GM19463 (cell line): ENCODE data around the gene UBA6.
"Not testable (repeated sequence)": the region's sequence is repeated elsewhere in the genome, so short reads cannot be mapped to it uniquely, and the experiment has no call there.

Experiments used
- ATAC-seq: cut with Tn5 transposase; IDR thresholded peaks from one replicate; pipeline ENCODE4 v1.9.1; 2021; ENCODE audit warnings: mild to moderate bottlenecking, moderate library complexity; ENCODE audit not compliant: unreplicated experiment

UBA6 gene

GRCh38 chr4:67674098-67674497 is 26.9 kb downstream of the UBA6 start:
- ATAC-seq: no peak

GRCh38 chr4:67668315-67668714 is 32.6 kb downstream of the UBA6 start:
- ATAC-seq: no peak

DNA sequence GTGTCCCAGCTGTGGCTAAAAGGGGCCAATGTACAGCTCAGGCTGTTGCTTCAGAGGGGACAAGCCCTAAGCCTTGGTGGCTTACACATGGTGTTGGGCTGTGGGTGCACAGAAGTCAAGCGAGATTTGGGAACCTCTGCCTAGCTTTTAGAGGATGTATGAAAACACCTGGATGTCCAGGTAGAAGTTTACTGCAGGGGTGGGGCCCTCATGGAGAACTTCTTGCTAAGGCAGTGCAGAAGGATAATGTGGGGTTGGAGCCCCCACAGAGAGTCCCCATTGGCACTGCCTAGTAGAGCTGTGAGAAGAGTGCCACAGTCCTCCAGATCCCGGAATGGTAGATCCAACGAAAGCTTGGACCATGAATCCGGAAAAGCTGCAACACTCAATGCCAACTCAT is 40.5 kb downstream of the UBA6 start:
- no peak for ATAC-seq

- no peak for ATAC-seq
Measured at GRCh38 chr4:67659065-67659464, 41.9 kb downstream of the UBA6 start.

DNA sequence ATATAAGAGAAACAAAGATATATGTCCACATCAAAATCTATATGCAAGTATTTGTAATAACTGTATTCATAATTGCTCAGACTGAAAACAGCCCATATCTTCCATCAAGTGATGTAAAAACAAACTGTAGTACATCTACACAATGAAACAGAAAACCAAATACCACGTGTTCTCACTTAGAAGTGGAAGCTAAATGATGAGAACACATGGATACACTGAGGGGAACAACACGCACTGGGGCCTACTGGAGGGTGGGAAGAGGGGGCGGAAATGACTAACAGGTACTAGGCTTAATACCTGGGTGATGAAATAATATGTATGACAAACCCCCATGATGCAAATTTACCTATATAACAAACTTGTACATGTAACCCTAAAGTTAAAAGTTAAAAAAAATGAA is 42.7 kb downstream of the UBA6 start:
- ATAC-seq: no peak

DNA sequence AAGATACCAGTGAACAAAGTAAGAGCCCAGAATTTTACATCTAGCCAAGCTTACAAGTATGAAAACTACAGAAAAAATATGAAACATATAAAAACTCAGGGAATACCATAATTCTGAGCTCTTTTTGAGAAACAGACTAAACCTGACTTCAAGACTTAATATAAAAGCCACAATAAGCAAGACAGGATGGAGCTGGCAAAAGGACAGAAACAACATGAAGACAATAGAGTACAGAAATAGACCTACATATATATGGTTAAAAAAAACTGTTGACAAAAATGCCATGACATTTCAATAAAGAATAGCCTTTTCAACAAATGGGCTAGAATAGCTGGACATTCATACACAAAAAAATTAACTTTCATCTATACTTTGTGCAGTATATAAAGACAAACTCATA is 49.4 kb downstream of the UBA6 start:
- ATAC-seq: no peak

GRCh38 chr4:67638136-67638535 is 62.8 kb downstream of the UBA6 start:
- ATAC-seq: no peak

DNA sequence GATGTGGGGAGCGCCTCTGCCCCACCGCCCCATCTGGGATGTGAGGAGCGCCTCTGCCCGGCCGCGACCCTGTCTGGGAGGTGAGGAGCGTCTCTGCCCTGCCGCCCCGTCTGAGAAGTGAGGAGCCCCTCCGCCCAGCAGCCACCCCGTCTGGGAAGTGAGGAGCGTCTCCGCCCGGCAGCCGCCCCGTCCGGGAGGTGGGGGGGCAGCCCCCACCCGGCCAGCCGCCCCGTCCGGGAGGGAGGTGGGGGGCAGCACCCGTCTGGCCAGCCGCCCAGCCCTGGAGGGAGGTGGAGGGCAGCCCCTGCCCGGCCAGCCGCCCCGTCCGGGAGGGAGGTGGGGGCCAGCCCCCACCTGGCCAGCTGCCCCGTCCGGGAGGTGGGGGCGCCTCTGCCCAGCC is 64.0 kb downstream of the UBA6 start:
- ATAC-seq: not testable (repeated sequence)

GRCh38 chr4:67635331-67635730 is 65.6 kb downstream of the UBA6 start:
- ATAC-seq: no peak

- no peak for ATAC-seq
Measured at GRCh38 chr4:67634741-67635140, 66.2 kb downstream of the UBA6 start.

DNA sequence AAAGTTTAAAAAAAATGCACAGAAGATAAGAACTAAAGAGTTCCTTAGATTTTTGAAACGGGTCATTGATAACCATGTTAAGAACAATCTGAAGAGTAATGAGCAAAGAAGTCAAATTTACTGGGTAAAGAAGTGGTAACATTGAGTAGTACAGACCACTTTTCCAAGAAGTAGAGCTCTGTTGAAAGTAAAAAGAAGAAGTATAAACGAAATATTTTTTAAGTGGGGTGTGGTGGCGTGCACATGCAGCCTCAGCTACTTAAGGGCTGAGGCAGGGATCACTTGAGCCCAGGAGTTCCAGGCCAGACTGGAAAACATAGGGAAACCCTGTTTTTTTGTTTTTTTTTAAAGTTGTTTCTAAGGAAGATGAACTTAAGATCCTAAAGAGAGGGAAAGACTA is 68.5 kb downstream of the UBA6 start:
- no peak for ATAC-seq

DNA sequence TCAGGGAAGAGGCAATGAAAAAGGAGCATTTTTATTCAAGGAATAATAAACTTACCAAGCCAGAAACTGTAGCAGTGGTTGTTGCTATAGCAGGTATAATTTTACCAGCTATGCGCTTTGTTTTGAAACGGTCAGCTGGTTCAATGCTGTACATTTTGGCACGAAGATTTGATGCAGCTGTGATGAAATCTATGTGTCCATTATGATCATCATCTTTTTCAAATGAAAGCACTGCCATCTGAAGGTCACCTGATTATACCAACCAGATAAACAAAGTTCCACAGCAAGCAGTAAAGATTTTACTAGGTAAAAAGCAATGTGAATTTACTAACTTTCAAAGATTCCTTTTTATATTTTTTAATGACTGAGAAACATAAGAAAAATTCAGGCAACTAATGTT is 76.0 kb downstream of the UBA6 start:
- no peak for ATAC-seq

- no peak for ATAC-seq
Measured at GRCh38 chr4:67616478-67616877, 84.5 kb downstream of the UBA6 start.

GRCh38 chr4:67615119-67615518 is 85.8 kb downstream of the UBA6 start:
- no peak for ATAC-seq

DNA sequence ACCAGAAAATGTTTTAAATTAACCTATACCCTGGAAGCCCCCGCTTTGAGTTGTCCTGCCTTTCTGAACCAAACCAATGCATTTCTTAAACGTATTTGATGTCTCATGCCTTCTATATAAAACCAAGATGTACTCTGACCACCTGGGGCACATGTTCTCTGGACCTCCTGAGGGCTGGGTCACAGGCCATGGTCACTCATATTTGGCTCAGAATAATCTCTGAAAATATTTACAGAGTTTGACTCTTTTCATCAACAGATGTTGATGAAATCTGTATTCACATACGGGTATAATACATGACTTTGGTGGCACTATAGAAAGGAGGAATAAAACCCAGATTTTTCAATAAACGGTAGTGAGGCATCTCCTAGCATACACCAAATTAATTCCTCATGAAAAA is 86.8 kb downstream of the UBA6 start:
- no peak for ATAC-seq

DNA sequence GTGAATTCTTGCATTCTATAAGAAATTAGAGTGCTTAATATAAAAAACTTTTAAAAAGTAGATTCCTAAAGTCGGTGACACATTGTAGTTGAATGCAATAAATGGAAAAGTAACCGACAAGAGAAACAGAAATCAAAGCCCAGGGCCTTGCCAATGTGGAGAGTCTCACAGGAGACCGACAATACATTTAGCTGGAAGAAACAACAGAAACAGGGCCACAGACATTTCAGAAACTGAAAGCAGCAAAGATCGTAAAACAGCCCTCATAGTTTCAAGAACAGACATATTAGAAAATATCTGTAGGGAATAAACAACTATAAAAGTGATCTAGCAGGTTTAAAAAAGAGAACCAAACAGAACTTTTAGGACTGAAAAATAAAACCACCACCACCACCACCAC is 92.9 kb downstream of the UBA6 start:
- ATAC-seq: no peak

- no peak for ATAC-seq
Measured at GRCh38 chr4:67604749-67605148, 96.2 kb downstream of the UBA6 start.

- ATAC-seq: no peak
Measured at GRCh38 chr4:67604029-67604381, 97.0 kb downstream of the UBA6 start.

DNA sequence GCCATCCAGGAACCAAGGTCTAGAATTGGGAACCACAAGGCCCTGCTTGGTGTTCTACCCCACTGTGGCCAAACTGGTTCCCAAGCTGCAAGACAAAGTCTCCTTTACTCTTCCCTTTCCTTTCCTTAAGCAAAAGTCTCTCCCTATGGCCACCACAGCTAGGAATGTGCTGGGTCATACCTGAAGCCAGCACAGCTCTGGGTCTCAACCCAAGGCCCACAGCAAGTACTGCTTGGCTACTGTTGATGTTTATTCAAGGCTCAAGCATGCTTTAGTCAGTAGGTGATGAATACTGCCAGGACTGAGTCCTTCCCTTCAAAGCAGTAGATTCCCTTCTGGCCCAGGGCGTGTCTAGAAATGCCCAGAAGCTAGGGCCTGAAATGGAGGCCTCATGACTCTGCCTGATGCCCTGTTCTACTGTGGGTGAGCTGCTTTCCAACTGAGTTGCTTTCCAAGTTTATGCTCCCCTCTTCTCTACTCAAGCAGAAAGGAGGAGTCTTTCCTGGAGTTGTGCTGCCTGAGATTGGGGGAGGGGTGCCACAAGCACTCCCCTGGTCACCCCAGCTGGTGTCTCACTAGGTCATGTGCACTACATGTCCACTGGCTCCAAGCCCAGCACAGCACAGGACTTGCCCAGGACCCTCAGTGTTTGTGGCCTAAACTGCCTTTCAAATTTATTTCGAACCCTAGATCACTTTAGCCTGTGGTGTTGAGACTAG is 97.5 kb downstream of the UBA6 start:
- ATAC-seq: no peak

DNA sequence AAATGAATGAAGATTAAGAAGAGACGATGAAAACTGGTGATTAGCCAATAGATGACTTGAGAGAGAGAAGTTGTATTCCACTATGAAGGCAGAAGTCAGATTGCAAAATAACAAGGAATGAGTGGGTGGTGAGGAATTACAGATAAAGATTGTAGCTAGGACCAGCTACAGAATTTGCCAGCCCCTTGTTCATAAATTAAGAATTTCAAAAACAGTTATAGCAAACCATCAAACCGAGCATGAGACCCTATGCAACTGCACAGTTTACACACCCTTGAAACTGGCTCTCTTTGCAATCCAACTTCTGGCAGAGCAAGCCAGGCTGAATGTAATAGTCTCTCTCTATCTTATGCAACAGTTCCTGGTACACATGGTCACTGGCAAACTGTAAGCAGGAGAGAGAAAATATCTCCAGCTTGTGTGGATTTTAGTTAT is 107.2 kb downstream of the UBA6 start:
- no peak for ATAC-seq

- ATAC-seq: no peak
Measured at GRCh38 chr4:67587156-67587555, 113.8 kb downstream of the UBA6 start.

- no peak for ATAC-seq
Measured at GRCh38 chr4:67584496-67584895, 116.5 kb downstream of the UBA6 start.

GRCh38 chr4:67581913-67582312 is 119.0 kb downstream of the UBA6 start:
- ATAC-seq: no peak
